HG03460 (cell line): ENCODE results near the gene KCTD15.

ENCODE experiments used
- ATAC-seq: cut with Tn5 transposase; IDR thresholded peaks from one replicate; pipeline ENCODE4 v1.9.1; 2021; ENCODE audit not compliant: unreplicated experiment

The KCTD15 gene

DNA sequence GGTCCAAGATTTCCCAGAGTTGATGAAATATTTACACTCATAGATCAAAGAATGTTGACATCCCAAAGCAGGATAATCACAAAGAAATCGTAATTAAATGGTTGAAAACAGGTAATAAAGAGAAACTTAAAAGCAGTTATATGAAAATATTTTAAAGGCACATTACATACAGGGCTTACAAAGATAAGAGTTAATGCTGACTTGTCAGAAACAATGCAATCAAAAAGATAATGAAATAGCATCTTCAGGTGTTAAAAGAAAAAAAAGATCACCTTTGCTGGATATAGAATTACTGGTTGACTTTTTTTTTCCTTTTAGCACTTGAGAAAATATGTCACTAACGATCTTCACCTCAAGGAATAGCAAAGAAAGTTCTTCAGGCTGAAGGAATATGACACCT, 48.8 kb downstream of the KCTD15 start:
- no peak for ATAC-seq

GRCh38 chr19:33849551-33850147, 53.0 kb downstream of the KCTD15 start:
- no peak for ATAC-seq

DNA sequence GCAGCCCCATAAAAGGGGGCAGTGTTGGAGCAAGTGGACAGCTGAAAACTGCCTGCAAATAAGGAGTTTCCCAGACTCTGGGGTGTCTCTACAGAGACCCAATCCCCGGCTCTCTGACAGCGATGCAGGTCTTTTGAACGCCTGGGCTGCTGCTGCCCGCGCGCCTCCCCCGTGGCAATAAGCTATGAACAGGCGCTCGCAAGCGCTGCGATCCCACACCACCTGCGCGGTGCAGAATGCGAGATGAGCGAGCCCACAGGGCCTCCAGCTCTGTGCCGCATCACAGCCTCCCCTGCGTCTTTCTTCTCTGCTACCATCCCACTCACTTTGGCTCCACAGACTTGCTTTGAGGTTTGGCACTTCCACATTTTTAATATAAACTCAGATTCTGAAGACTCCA, 62.3 kb downstream of the KCTD15 start:
- no peak for ATAC-seq

- ATAC-seq = no peak
These were observed 63.8 kb downstream of the KCTD15 start for GRCh38 chr19:33860312-33861090.

- no peak for ATAC-seq
These were observed 65.3 kb downstream of the KCTD15 start for GRCh38 chr19:33861950-33862349.

DNA sequence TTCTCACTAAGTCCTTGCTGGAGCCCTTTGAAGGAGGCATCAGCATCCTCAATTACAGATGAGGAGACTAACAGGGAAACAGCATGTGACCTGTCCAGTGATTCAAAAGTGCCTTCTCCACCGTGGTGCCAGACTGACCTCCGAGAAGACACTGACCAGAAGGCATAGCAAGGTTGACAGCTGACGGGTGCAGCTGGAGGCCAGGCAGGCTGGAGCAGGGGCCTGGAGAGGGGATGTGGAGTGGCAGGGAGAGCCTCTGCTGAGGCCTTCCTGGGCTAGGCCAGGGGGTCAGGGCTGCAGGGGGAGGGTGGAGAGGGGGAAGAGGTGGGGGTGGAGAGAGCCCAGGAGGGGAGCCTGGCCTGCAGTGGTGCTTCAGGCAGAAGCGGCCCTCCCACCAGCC, 66.3 kb downstream of the KCTD15 start:
- ATAC-seq = no peak

- no peak for ATAC-seq
These were observed 66.8 kb downstream of the KCTD15 start for GRCh38 chr19:33863436-33863835.

GRCh38 chr19:33864311-33864850, 67.7 kb downstream of the KCTD15 start:
- ATAC-seq = no peak

DNA sequence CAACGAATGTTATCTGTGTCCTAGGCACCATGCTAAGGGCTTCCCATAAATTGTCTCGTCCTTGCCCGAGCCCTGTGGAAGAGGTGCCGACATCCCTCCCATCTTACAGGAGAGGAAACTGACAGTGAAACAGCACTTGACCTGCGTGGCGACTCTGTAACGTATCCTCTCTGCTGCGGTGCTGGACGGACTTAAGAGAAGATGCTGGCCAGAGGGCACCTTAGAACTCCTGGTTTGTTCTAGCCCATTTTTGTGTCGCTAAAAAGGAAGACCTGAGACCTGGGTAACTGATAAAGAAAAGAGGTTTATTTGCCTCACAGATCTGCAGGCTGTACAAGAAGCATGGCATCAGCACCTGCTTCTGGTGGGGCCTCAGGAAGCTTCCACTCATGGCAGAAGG, 68.6 kb downstream of the KCTD15 start:
- ATAC-seq = no peak
